Neural cell (in vitro differentiated cells): ENCODE measurements around the gene INPP5A.

ENCODE experiments used
- EP300 ChIP-seq: fragments of 450-650 bp; conservative IDR thresholded peaks from 2 replicates; pipeline ENCODE4 v1.6.1; 2014; ENCODE audit warnings: antibody characterized with exemption, mild to moderate bottlenecking, moderate library complexity; ENCODE audit not compliant: poor library complexity, severe bottlenecking
- EZH2 ChIP-seq: fragments of 200-600, 300-800 bp; shearing (Covaris generic), sonication (generic); IDR thresholded peaks from 2 replicates; pipeline ENCODE4 v1.6.1; 2014; ENCODE audit warnings: antibody characterized with exemption, low read length, borderline replicate concordance, mild to moderate bottlenecking; ENCODE audit not compliant: insufficient read depth, poor library complexity, severe bottlenecking
- MXI1 ChIP-seq: fragments of 450-650 bp; conservative IDR thresholded peaks from 2 replicates; pipeline ENCODE4 v1.6.1; 2014; ENCODE audit warnings: antibody characterized with exemption, mild to moderate bottlenecking; ENCODE audit not compliant: poor library complexity, severe bottlenecking
- POLR2AphosphoS5 ChIP-seq: IDR thresholded peaks from 2 replicates; pipeline ENCODE4 v1.6.1; 2012
- RAD21 ChIP-seq: fragments of 450-650 bp; conservative IDR thresholded peaks from 2 replicates; pipeline ENCODE4 v1.6.1; 2014; ENCODE audit warnings: antibody characterized with exemption, mild to moderate bottlenecking, moderate library complexity
- SMC3 ChIP-seq: fragments of 450-650 bp; conservative IDR thresholded peaks from 2 replicates; pipeline ENCODE4 v1.6.1; 2014; ENCODE audit warnings: antibody characterized with exemption, mild to moderate bottlenecking, moderate library complexity; ENCODE audit not compliant: poor library complexity
- TAF1 ChIP-seq: IDR thresholded peaks from 2 replicates; pipeline ENCODE4 v1.6.1; 2012; ENCODE audit warnings: low read depth
- TF ChIP-seq, protein P1 (sequence below): fragments of 450-650 bp; IDR thresholded peaks from 2 replicates; pipeline ENCODE4 v1.5.1; 2014; ENCODE audit warnings: antibody characterized with exemption, mild to moderate bottlenecking, moderate library complexity; ENCODE audit not compliant: poor library complexity, severe bottlenecking

DNA sequence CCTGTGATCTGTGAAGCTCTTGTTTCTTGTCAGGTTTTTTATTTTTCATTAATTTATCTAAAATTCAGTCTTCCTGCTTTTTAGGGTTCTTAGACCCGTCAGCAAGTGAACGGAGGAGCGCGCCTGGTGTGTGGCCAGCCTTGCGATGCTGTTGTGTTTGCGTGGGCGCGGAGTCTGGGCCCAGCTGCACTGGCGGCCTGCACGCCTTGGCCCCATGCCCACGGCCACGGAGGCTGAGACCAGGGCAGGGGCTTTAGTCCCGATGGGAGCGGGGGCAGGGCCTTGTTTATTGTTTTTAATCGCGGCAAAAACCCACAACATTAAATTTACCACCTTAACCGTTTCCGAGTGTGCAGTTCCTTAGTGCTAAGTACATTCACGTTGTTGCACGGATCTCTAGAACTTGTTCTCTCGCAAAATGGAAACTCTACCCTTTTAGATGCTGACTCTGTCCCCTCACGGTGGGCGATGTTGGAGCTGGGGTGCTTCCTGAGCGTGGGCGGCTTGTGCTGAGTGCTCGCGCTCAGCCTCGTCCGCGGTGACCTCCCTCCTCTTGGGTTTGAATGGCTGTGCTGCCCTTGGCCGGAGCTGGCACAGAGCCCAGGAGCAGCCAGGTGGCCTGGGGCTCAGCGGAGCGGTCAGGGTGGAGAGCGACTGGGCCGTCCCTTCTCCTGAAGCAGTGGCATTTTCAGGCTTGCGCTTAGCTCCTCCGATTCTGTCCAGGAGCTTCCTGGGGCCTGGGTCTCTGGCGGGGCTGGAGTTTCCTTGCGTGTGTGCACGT lies 69.1 kb downstream of the INPP5A start:
- TF ChIP-seq POLR2AphosphoS5 (no peak), EP300 (no peak), MXI1 (no peak), SMC3 (no peak), EZH2 (no peak), RAD21 (no peak), TAF1 (no peak)
- TF ChIP-seq, protein P1, sequence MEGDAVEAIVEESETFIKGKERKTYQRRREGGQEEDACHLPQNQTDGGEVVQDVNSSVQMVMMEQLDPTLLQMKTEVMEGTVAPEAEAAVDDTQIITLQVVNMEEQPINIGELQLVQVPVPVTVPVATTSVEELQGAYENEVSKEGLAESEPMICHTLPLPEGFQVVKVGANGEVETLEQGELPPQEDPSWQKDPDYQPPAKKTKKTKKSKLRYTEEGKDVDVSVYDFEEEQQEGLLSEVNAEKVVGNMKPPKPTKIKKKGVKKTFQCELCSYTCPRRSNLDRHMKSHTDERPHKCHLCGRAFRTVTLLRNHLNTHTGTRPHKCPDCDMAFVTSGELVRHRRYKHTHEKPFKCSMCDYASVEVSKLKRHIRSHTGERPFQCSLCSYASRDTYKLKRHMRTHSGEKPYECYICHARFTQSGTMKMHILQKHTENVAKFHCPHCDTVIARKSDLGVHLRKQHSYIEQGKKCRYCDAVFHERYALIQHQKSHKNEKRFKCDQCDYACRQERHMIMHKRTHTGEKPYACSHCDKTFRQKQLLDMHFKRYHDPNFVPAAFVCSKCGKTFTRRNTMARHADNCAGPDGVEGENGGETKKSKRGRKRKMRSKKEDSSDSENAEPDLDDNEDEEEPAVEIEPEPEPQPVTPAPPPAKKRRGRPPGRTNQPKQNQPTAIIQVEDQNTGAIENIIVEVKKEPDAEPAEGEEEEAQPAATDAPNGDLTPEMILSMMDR: no peak
